Measurements from ENCODE around the gene KCNK2. TPM values are rescaled to one million over a fixed set of nuclear protein-coding genes. Genes with fewer than 3 reads are reported as not detected.

The KCNK2 gene
- total and polyA plus RNA-seq, 2 experiments from 2014 or later, result 69.2 to 133 TPM

- Histone ChIP-seq H3K9me3 (ENCODE audit: low read depth) (no peaks in the 10 kb centered on the region), H3K79me2 (ENCODE audit: insufficient read depth) (peaks cover 90% of the 10 kb centered on the region), H3K36me3 (ENCODE audit: low read depth) (peaks cover 42% of the 10 kb centered on the region), H4K20me1 (ENCODE audit: insufficient read depth) (no peaks in the 10 kb centered on the region), H3F3A (ENCODE audit: insufficient read depth) (peaks cover 12% of the 10 kb centered on the region; the same call in 1 of the 2 replicates), H3K27me3 (replicated peaks; ENCODE audit: insufficient read depth) (no peaks in the 10 kb centered on the region), H3K4me2 (ENCODE audit: unreplicated experiment) (no peak overlapping the region), H3K4me1 (ENCODE audit: insufficient read depth) (peaks cover 26% of the 10 kb centered on the region), H3K9ac (no peak overlapping the region), H3K4me3 (no peak overlapping the region), H3K9me2 (ENCODE audit: insufficient read depth) (no peaks in the 10 kb centered on the region), H2AFZ (no peak overlapping the region), H3K27ac (peak overlapping the region; percentile 4; the same call in 1 of the 2 replicates)
- TF ChIP-seq EZH2phosphoT487 (IDR thresholded peaks at IDR 0.05; ENCODE audit: insufficient read depth, low read depth) (no peak), EZH2 (IDR thresholded peaks at IDR 0.05; ENCODE audit: insufficient read depth, poor library complexity, severe bottlenecking) (no peak)
- no peak for DNase-seq
- in situ Hi-C loops (cut with MboI), result no loop called here
These were observed 46.0 kb downstream of the KCNK2 start for GRCh38 chr1:215128504-215128903.

DNA sequence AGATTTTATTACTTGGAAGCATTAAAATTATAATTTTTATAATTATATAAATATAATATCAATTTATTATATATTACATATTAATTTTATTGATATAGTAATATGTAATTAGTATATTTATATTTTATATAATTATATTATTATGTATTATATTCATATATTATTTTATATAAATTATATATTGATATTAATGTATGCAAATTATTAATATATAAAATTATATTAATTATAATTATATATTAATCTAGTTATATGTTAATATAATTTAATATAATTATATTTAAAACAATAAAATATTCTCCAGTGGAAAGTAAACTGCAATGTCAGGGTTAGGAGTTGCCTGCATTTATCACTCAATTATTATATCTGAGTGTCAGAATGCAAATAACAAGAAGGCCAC, 48.8 kb downstream of the KCNK2 start:
- no peak overlapping the region for H2AFZ ChIP-seq
- H3K9ac ChIP-seq, result no peak overlapping the region
- in situ Hi-C loops (cut with MboI), result no loop called here
- H4K20me1 ChIP-seq (ENCODE audit: insufficient read depth), result no peaks in the 10 kb centered on the region
- peaks cover 90% of the 10 kb centered on the region for H3K79me2 ChIP-seq (ENCODE audit: insufficient read depth)
- H3K4me1 ChIP-seq (ENCODE audit: insufficient read depth), result peaks cover 33% of the 10 kb centered on the region
- peaks cover 9% of the 10 kb centered on the region; the same call in 1 of the 2 replicates for H3F3A ChIP-seq (ENCODE audit: insufficient read depth)
- no peak overlapping the region for H3K27ac ChIP-seq
- H3K9me2 ChIP-seq (ENCODE audit: insufficient read depth), result no peaks in the 10 kb centered on the region
- no peaks in the 10 kb centered on the region for H3K27me3 ChIP-seq (replicated peaks; ENCODE audit: insufficient read depth)
- H3K4me2 ChIP-seq (ENCODE audit: unreplicated experiment), result no peak overlapping the region
- no peak for DNase-seq
- TF ChIP-seq EZH2 (IDR thresholded peaks at IDR 0.05; ENCODE audit: insufficient read depth, poor library complexity, severe bottlenecking), result no peak
- TF ChIP-seq EZH2phosphoT487 (IDR thresholded peaks at IDR 0.05; ENCODE audit: insufficient read depth, low read depth), result no peak
- H3K36me3 ChIP-seq (ENCODE audit: low read depth), result peaks cover 24% of the 10 kb centered on the region
- no peak overlapping the region for H3K4me3 ChIP-seq
- no peaks in the 10 kb centered on the region for H3K9me3 ChIP-seq (ENCODE audit: low read depth)

DNA sequence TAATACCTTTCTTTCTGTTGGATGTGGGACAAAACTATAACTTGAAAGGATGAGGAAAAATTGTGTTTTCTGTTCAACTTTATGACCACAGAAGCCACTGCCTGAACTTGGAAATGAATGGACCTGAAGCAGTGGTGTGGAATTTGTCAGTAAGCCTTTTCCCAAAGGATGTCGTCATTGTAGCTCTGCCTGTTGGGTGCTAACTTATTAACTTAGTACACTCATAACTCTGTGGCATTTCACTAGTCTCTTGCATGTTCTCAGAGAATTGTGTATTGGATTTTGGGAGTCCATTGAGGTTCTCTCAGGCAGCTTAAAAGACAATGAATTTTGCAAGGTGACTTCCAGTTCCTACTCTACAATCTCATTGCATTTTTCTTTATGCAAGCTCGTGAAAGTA, 49.6 kb downstream of the KCNK2 start:
- TF ChIP-seq EZH2 (IDR thresholded peaks at IDR 0.05; ENCODE audit: insufficient read depth, poor library complexity, severe bottlenecking) (no peak), EZH2phosphoT487 (IDR thresholded peaks at IDR 0.05; ENCODE audit: insufficient read depth, low read depth) (no peak)

GRCh38 chr1:215133532-215133931, 51.0 kb downstream of the KCNK2 start:
- DNase-seq, result no peak
- no peaks in the 10 kb centered on the region for H3K9me3 ChIP-seq (ENCODE audit: low read depth)
- no peak overlapping the region for H3K4me2 ChIP-seq (ENCODE audit: unreplicated experiment)
- WGBS, 2 experiments (ENCODE audit: low coverage in 1 of 2, low lambda C conversion rate in 2 of 2, missing lambda C conversion rate in 2 of 2), result 77 to 78% methylated on average over 1 of the region's 1 CpG
- H3K79me2 ChIP-seq (ENCODE audit: insufficient read depth), result peaks cover 90% of the 10 kb centered on the region
- H3K36me3 ChIP-seq (ENCODE audit: low read depth), result peaks cover 4% of the 10 kb centered on the region; the same call in 1 of the 2 replicates
- H3K27me3 ChIP-seq (replicated peaks; ENCODE audit: insufficient read depth), result no peaks in the 10 kb centered on the region
- H3K27ac ChIP-seq, result no peak overlapping the region
- no peak overlapping the region for H3K9ac ChIP-seq
- no peak for TF ChIP-seq EZH2phosphoT487 (IDR thresholded peaks at IDR 0.05; ENCODE audit: insufficient read depth, low read depth)
- no peak for TF ChIP-seq EZH2 (IDR thresholded peaks at IDR 0.05; ENCODE audit: insufficient read depth, poor library complexity, severe bottlenecking)
- in situ Hi-C loops (cut with MboI), result no loop called here
- H2AFZ ChIP-seq, result no peak overlapping the region
- H4K20me1 ChIP-seq (ENCODE audit: insufficient read depth), result no peaks in the 10 kb centered on the region; the same call in 1 of the 2 replicates
- H3F3A ChIP-seq (ENCODE audit: insufficient read depth), result peaks cover 13% of the 10 kb centered on the region; the same call in 1 of the 2 replicates
- no peaks in the 10 kb centered on the region for H3K9me2 ChIP-seq (ENCODE audit: insufficient read depth)
- H3K4me3 ChIP-seq, result no peak overlapping the region
- peaks cover 30% of the 10 kb centered on the region for H3K4me1 ChIP-seq (ENCODE audit: insufficient read depth)

More for the DNA sequence above, 49.6 kb downstream of the KCNK2 start:
- H4K20me1 ChIP-seq (ENCODE audit: insufficient read depth), result no peaks in the 10 kb centered on the region; the same call in 1 of the 2 replicates
- no peaks in the 10 kb centered on the region for H3K9me2 ChIP-seq (ENCODE audit: insufficient read depth)
- 93 to 97% methylated on average over 2 of the region's 2 CpGs for WGBS, 2 experiments (ENCODE audit: low coverage in 1 of 2, low lambda C conversion rate in 2 of 2, missing lambda C conversion rate in 2 of 2)
- in situ Hi-C loops (cut with MboI), result no loop called here
- H3K4me2 ChIP-seq (ENCODE audit: unreplicated experiment), result no peak overlapping the region
- H3K79me2 ChIP-seq (ENCODE audit: insufficient read depth), result peaks cover 90% of the 10 kb centered on the region
- H3K4me3 ChIP-seq, result no peak overlapping the region
- peaks cover 9% of the 10 kb centered on the region; the same call in 1 of the 2 replicates for H3F3A ChIP-seq (ENCODE audit: insufficient read depth)
- H3K9ac ChIP-seq, result no peak overlapping the region
- DNase-seq, result peak; percentile 42
- no peaks in the 10 kb centered on the region for H3K9me3 ChIP-seq (ENCODE audit: low read depth)
- no peak overlapping the region for H2AFZ ChIP-seq
- H3K27me3 ChIP-seq (replicated peaks; ENCODE audit: insufficient read depth), result no peaks in the 10 kb centered on the region
- peaks cover 33% of the 10 kb centered on the region for H3K4me1 ChIP-seq (ENCODE audit: insufficient read depth)
- H3K27ac ChIP-seq, result no peak overlapping the region
- peaks cover 15% of the 10 kb centered on the region for H3K36me3 ChIP-seq (ENCODE audit: low read depth)

- H3F3A ChIP-seq (ENCODE audit: insufficient read depth), result 0 out of 2 replicates have a peak, but pooled peaks cover 8% of the 10 kb centered on the region
- no peaks in the 10 kb centered on the region; the same call in 1 of the 2 replicates for H4K20me1 ChIP-seq (ENCODE audit: insufficient read depth)
- no peaks in the 10 kb centered on the region for H3K27me3 ChIP-seq (replicated peaks; ENCODE audit: insufficient read depth)
- H3K9me2 ChIP-seq (ENCODE audit: insufficient read depth), result no peaks in the 10 kb centered on the region
- peaks cover 98% of the 10 kb centered on the region for H3K79me2 ChIP-seq (ENCODE audit: insufficient read depth)
- in situ Hi-C loops (cut with MboI), result no loop called here
- H3K9me3 ChIP-seq (ENCODE audit: low read depth), result no peaks in the 10 kb centered on the region
- DNase-seq, result no peak
- no peak overlapping the region for H3K9ac ChIP-seq
- H3K4me3 ChIP-seq, result no peak overlapping the region
- H3K4me1 ChIP-seq (ENCODE audit: insufficient read depth), result peaks cover 16% of the 10 kb centered on the region
- no peak overlapping the region for H3K27ac ChIP-seq
- H2AFZ ChIP-seq, result no peak overlapping the region
- 64 to 72% methylated on average over 2 of the region's 2 CpGs for WGBS, 2 experiments (ENCODE audit: low coverage in 1 of 2, low lambda C conversion rate in 2 of 2, missing lambda C conversion rate in 2 of 2)
- H3K36me3 ChIP-seq (ENCODE audit: low read depth), result peaks cover 13% of the 10 kb centered on the region
- no peak overlapping the region for H3K4me2 ChIP-seq (ENCODE audit: unreplicated experiment)
- TF ChIP-seq EZH2 (IDR thresholded peaks at IDR 0.05; ENCODE audit: insufficient read depth, poor library complexity, severe bottlenecking) (no peak), EZH2phosphoT487 (IDR thresholded peaks at IDR 0.05; ENCODE audit: insufficient read depth, low read depth) (no peak)
These were observed 55.4 kb downstream of the KCNK2 start for GRCh38 chr1:215137985-215138384.

Measured in GM23248 (cell line).